ENCODE data around the gene TRPT1.

- TF ChIP-seq SUZ12 (IDR thresholded peaks at IDR 0.05; ENCODE audit: extremely low read depth, insufficient read depth, insufficient read length) = no peak
- TF ChIP-seq ZNF274 (IDR thresholded peaks at IDR 0.05; ENCODE audit: low read depth, low read length) = no peak
- no peak for TF ChIP-seq YY1 (IDR thresholded peaks at IDR 0.05; ENCODE audit: insufficient read depth, insufficient read length)
Observed at GRCh38 chr11:64239662-64240434, 13.9 kb upstream of the TRPT1 start.

Data from NT2/D1 (cell line).